Activated CD4-positive, alpha-beta memory T cell treated with anti-CD3 and anti-CD28 coated beads, Interleukin-2, amount 10 ng/mL, durations not matched to agents 7 days and 5 days (primary cell): ENCODE data around the gene G6PC3. TPM values are rescaled to one million over a fixed set of nuclear protein-coding genes. Genes with fewer than 3 reads are reported as not detected.
A peak's percentile ranks its signal among the peaks of the same experiment; 100 is the strongest.

Source experiments
- CTCF ChIA-PET: fragments of 350-600 bp; sonication (Branson Sonifier 250); formaldehyde crosslinking; loops from one replicate; lab custom pipeline; 2021; ENCODE audit warnings: antibody characterized with exemption, inconsistent platforms; lab: Charles Lee
- POLR2A ChIA-PET: fragments of 350-600 bp; sonication (Branson Sonifier 250); formaldehyde crosslinking; loops from one replicate; lab custom pipeline; 2021; ENCODE audit warnings: antibody characterized with exemption; lab: Charles Lee
- DNase-seq: peaks from one replicate; pipeline ENCODE4 v3.0.0-alpha.2; 2020
- H3K27ac Mint-ChIP-seq: one replicate; pipeline ENCODE4 v1.8.0; 2021; ENCODE audit warnings: mild to moderate bottlenecking, mixed read lengths
- H3K27me3 Mint-ChIP-seq: one replicate; pipeline ENCODE4 v1.8.0; 2021; ENCODE audit warnings: mixed read lengths
- H3K36me3 Mint-ChIP-seq: one replicate; pipeline ENCODE4 v1.8.0; 2021; ENCODE audit warnings: low read depth, mixed read lengths
- H3K4me1 Mint-ChIP-seq: one replicate; pipeline ENCODE4 v1.8.0; 2021; ENCODE audit warnings: mixed read lengths
- H3K4me3 Mint-ChIP-seq: one replicate; pipeline ENCODE4 v1.8.0; 2021; ENCODE audit warnings: mild to moderate bottlenecking, mixed read lengths
- H3K9me3 Mint-ChIP-seq: one replicate; pipeline ENCODE4 v1.8.0; 2021; ENCODE audit warnings: mixed read lengths
- total RNA-seq, 2 experiments: library from RNA; stranded (reverse); gene quantifications; one replicate each; pipeline ENCODE4 v1.2.3, GENCODE V29; 2021

The G6PC3 gene
- total RNA-seq, 2 experiments from 2014 or later = 19.3 to 19.9 TPM

DNA sequence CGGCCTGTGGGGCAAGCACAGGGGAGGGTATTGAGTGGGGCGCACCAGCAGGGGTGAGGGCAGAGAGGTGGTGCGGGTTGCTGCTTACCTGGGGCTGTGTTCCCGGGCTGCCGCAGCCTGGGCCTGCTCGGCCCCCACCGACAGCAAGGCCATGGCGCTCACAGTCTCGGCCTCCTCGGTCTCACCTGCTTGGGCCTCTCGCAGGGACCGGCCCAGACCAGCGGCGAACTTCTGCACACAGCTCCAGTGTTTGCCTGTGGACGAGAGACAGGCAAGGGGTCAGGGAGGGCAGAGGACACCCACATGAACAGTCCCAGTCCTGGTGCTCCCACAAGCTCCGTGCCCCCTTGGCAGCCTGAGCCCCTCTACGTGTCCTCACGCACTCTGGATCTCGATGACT is 7.9 kb downstream of the G6PC3 start:
- no peak overlapping the region for H3K27ac Mint-ChIP-seq
- no peaks in the 10 kb centered on the region for H3K4me1 Mint-ChIP-seq
- no peaks in the 10 kb centered on the region for H3K27me3 Mint-ChIP-seq
- H3K36me3 Mint-ChIP-seq = peaks cover 36% of the 10 kb centered on the region
- no peak for DNase-seq
- no peak overlapping the region for H3K4me3 Mint-ChIP-seq
- POLR2A ChIA-PET = interaction anchor here (1.1 kb wide), 1 partner anchor 12 kb away, joined by 4 read pairs; the partner anchor contains the start of gene LSM12
- H3K9me3 Mint-ChIP-seq = no peaks in the 10 kb centered on the region
- CTCF ChIA-PET = no interaction called here

DNA sequence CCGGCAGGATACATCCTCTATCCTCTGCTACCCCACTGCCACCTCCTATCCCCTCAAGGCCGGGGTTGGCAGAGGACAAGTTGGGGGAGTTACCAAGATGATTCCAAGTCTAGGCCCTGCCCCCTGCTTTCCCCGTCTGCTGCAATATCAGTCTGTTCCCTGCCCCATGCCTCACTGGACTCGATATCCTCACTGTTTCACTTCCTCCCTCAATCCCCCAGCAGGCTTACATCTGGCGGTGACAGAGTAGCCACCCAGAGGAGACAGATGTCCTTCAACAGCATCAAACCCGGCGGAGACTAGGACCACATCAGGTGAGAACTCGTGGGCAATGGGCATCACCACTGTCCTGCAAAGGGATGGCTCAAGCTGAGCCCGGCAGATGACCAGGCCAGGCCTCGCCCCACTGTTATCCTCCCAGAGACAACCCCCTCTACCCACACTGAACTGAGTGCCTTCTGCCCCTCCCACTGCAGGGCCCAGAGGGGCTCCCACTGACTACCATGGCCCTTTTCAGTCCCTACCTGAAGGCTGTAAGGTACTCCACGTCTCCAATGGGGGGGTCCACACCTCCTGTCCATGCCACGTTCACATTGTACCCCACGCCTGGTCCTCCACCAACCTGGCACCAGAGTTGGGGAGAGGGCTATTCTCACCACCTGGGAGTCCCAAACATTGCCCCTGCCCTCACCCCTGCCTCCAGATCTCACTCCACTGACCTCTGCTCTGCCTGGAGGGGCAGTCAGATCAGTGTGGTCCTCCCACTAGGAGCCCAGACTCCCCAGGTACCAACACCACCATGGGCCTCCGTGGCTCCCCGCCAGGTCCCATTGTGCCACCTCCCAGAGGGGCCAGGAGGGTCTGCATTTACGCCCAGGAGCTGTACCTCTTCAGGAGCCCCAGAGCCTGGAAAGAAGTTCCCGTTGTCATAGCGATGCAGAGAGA is 9.6 kb downstream of the G6PC3 start:
- Mint-ChIP-seq H3K4me1 (no peaks in the 10 kb centered on the region), H3K9me3 (no peaks in the 10 kb centered on the region), H3K36me3 (peaks cover 39% of the 10 kb centered on the region), H3K4me3 (no peak overlapping the region), H3K27ac (no peak overlapping the region), H3K27me3 (no peaks in the 10 kb centered on the region)
- ChIA-PET CTCF (no interaction called here), POLR2A (interaction anchor here (0.7 kb wide), 1 partner anchor 10 kb away, joined by 3 read pairs; the partner anchor contains the start of gene G6PC3)
- no peak for DNase-seq

DNA sequence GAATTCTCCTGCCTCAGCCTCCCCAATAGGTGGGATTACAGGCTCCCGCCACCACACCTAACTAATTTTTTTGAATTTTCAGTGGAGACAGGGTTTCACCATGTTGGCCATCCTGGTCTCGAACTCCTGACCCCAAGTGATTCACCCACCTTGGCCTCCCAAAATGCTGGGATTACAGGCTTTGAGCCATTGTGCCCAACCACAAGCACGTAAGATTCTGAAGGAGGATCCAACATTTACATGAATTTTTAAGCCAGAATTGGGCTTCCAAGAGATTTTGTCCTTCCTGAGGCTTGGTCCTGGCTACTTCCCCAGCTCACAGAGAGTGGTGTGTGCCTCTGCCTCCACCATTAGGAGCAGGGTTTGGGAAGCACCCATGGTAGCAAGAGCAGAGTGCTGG is 11.1 kb downstream of the G6PC3 start:
- no peak overlapping the region for H3K27ac Mint-ChIP-seq
- no peaks in the 10 kb centered on the region for H3K4me1 Mint-ChIP-seq
- ChIA-PET POLR2A (no interaction called here), CTCF (interaction anchor here (0.7 kb wide), 1 partner anchor 139 kb away, joined by 3 read pairs; the partner anchor contains the start of gene PPY)
- H3K36me3 Mint-ChIP-seq = peaks cover 25% of the 10 kb centered on the region
- H3K4me3 Mint-ChIP-seq = no peak overlapping the region
- no peak for DNase-seq
- H3K9me3 Mint-ChIP-seq = no peaks in the 10 kb centered on the region
- H3K27me3 Mint-ChIP-seq = no peaks in the 10 kb centered on the region

GRCh38 chr17:44082256-44082927 is 11.9 kb downstream of the G6PC3 start:
- DNase-seq = no peak
- no peak overlapping the region for H3K4me3 Mint-ChIP-seq
- ChIA-PET POLR2A (no interaction called here), CTCF (interaction anchor here (1.6 kb wide), 1 partner anchor 12 kb away, joined by 3 read pairs; no protein-coding TSS in a partner anchor)
- H3K4me1 Mint-ChIP-seq = peaks cover 4% of the 10 kb centered on the region
- no peak overlapping the region for H3K27ac Mint-ChIP-seq
- no peaks in the 10 kb centered on the region for H3K9me3 Mint-ChIP-seq
- no peaks in the 10 kb centered on the region for H3K27me3 Mint-ChIP-seq
- H3K36me3 Mint-ChIP-seq = peaks cover 25% of the 10 kb centered on the region

GRCh38 chr17:44083250-44083849 is 12.8 kb downstream of the G6PC3 start:
- Mint-ChIP-seq H3K27ac (no peak overlapping the region), H3K9me3 (no peaks in the 10 kb centered on the region), H3K4me1 (peaks cover 10% of the 10 kb centered on the region), H3K4me3 (no peak overlapping the region), H3K36me3 (peaks cover 26% of the 10 kb centered on the region), H3K27me3 (no peaks in the 10 kb centered on the region)
- CTCF ChIA-PET = interaction anchor here (0.7 to 2.6 kb wide), 7 partner anchors 10 to 67 kb away, joined by 3 to 11 read pairs (median 4); no protein-coding TSS in a partner anchor
- DNase-seq = no peak
- POLR2A ChIA-PET = interaction anchor here (1.4 kb wide), 1 partner anchor 9 kb away, joined by 3 read pairs; no protein-coding TSS in a partner anchor

- Mint-ChIP-seq H3K4me3 (no peak overlapping the region), H3K4me1 (peaks cover 10% of the 10 kb centered on the region), H3K27ac (no peak overlapping the region), H3K27me3 (no peaks in the 10 kb centered on the region), H3K9me3 (no peaks in the 10 kb centered on the region), H3K36me3 (peaks cover 29% of the 10 kb centered on the region)
- ChIA-PET POLR2A (interaction anchor here (1.4 kb wide), 1 partner anchor 9 kb away, joined by 3 read pairs; no protein-coding TSS in a partner anchor), CTCF (interaction anchor here (0.7 to 2.6 kb wide), 5 partner anchors 10 to 67 kb away, joined by 3 to 11 read pairs (median 4); no protein-coding TSS in a partner anchor)
- DNase-seq = peak; percentile 26
Measured at GRCh38 chr17:44084131-44084538, 13.6 kb downstream of the G6PC3 start.

DNA sequence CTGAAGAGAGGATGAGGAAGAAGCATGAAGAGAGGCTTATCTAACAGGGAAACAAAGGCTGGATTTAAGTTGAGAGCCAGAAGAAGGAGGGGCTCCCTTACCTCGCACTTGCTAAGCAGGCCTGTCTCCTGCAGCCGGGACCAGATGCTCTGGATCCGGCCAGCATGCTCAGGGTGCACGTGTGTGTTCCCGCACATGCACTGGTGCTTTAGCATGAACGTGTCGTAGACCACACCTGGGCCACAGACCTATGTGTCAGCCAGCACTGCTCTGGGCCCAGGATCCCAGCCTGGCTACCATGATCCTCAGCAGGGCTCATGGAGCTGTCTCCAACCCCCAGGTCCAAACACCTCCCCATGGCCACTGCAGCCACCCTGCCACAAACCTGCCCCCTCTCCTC is 14.4 kb downstream of the G6PC3 start:
- Mint-ChIP-seq H3K9me3 (no peaks in the 10 kb centered on the region), H3K36me3 (peaks cover 25% of the 10 kb centered on the region), H3K27ac (no peak overlapping the region), H3K4me1 (peaks cover 10% of the 10 kb centered on the region), H3K27me3 (no peaks in the 10 kb centered on the region), H3K4me3 (no peak overlapping the region)
- ChIA-PET CTCF (interaction anchor here (0.8 to 2.6 kb wide), 3 partner anchors 11 to 83 kb away, joined by 3 to 11 read pairs (median 8); no protein-coding TSS in a partner anchor), POLR2A (no interaction called here)
- no peak for DNase-seq

DNA sequence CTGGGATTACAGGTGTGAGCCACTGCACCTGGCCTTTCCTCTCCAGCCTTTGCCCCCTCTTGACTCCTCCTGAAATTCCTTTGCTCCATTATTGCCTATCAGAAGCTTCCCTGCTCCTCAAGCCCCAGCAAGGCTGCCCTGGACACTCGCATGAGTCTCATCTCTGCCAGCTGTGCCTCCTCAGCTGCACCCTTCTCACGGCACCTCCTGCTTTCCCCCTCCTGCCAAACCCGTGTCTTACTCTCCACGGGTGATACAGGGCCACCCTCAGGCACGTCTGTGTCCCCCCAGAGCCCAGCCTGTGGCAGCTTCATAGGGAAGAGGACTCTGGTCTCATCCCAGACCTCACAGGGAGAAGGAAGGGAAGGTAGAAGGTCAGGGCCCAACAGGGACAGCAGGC is 15.4 kb downstream of the G6PC3 start:
- ChIA-PET POLR2A (no interaction called here), CTCF (interaction anchor here (2.6 kb wide), 1 partner anchor 30 kb away, joined by 11 read pairs; no protein-coding TSS in a partner anchor)
- Mint-ChIP-seq H3K27ac (no peak overlapping the region), H3K27me3 (no peaks in the 10 kb centered on the region), H3K4me3 (no peak overlapping the region), H3K4me1 (peaks cover 10% of the 10 kb centered on the region), H3K36me3 (peaks cover 20% of the 10 kb centered on the region), H3K9me3 (no peaks in the 10 kb centered on the region)
- DNase-seq = no peak

DNA sequence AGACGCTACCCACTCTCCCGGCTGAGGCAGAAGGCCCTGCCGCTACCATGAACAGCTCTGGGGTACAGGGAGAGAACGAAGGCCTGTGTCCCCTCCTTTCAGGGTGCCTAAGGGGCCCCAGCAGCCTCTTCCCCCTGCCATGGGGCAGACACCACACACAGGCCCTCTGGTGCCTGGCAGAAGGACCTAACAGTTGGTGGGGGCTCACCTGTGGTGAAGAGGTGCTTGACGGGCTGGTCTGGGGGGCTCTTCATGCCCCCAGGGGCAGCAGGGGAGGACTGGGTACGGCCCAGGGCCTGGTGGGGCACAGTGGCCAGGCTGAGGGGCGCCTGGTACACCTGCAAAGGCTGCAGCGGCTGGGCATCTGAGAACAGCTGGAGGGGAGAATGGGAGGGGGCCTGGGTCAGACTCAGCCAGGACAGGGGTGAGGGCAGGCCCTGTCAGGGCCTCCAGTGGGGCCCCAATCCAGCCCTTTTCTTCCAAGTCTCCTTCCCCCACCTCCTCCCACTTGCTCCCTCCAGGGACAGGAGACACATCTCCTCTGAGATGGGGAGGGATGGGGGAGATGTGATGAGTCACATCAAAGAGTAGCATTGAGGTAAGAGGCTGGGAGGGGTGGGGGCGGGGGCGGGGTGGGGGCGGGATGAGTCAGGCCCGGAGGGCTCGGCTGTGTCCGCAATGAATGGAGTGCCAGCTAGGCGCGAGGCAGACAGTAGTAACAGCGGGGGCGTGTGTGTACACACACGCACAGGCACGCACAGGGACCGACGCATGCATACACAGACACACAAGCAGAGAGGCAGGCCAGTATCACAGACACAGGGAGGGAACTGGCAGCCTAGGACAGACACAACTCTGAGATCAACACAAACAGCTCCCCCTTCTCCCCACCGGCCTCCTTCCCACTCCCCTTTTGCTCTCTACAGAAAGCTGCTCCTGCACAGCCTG is 16.1 kb downstream of the G6PC3 start:
- no peaks in the 10 kb centered on the region for H3K9me3 Mint-ChIP-seq
- no peak overlapping the region for H3K27ac Mint-ChIP-seq
- DNase-seq = peak; percentile 42
- H3K27me3 Mint-ChIP-seq = no peaks in the 10 kb centered on the region
- peaks cover 10% of the 10 kb centered on the region for H3K4me1 Mint-ChIP-seq
- H3K36me3 Mint-ChIP-seq = peaks cover 23% of the 10 kb centered on the region
- no peak overlapping the region for H3K4me3 Mint-ChIP-seq
- ChIA-PET POLR2A (no interaction called here), CTCF (interaction anchor here (1.1 to 1.2 kb wide), 2 partner anchors 64 to 82 kb away, joined by 3 to 5 read pairs; no protein-coding TSS in a partner anchor)

DNA sequence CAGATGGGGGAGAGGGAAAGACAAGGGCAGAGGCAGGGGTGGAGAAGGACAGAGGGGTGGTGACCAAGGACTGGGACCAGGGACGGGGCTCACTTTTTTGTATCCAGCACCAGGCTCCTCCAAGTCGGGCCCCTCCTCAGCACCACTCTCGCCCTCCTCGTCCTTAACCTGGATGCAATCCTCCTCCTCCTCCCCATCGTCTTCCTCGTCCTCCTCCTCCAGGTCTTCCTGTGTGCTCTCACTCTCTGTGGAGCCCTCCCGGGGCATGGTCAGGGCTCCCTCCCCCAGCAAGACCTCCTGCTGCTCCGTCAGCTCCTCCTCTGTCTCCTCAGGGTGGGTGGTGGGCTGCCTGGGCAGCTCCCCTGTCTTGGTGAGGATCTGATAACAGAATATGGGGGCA is 16.8 kb downstream of the G6PC3 start:
- Mint-ChIP-seq H3K36me3 (peaks cover 21% of the 10 kb centered on the region), H3K4me1 (peaks cover 10% of the 10 kb centered on the region), H3K27ac (no peak overlapping the region), H3K9me3 (no peaks in the 10 kb centered on the region), H3K27me3 (no peaks in the 10 kb centered on the region), H3K4me3 (no peak overlapping the region)
- ChIA-PET CTCF (interaction anchor here (1.1 to 1.2 kb wide), 2 partner anchors 63 to 81 kb away, joined by 3 to 5 read pairs; no protein-coding TSS in a partner anchor), POLR2A (no interaction called here)
- DNase-seq = no peak

DNA sequence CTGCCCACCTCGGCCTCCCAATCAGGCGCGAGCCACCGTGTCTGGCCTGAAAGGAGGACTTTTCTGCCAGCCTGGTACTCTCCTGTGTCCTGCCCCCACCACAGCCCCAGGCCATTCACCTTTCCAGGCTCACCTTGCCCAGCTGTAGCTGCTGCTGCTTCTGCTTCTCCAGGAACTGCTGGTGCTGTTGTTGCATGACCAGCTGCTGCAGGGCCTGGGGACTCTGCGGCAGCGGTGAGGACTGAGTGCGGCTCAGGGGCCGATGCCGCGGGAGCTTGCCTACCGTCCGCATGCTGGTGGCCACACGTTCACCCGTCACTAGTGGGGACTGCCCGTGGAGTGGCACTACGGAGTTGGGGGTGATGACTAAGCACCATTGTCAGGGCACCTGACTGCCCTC is 17.7 kb downstream of the G6PC3 start:
- peaks cover 19% of the 10 kb centered on the region for H3K36me3 Mint-ChIP-seq
- ChIA-PET POLR2A (interaction anchor here (1.4 kb wide), 1 partner anchor 35 kb away, joined by 3 read pairs; no protein-coding TSS in a partner anchor), CTCF (no interaction called here)
- no peak for DNase-seq
- H3K27ac Mint-ChIP-seq = no peak overlapping the region
- H3K27me3 Mint-ChIP-seq = no peaks in the 10 kb centered on the region
- H3K9me3 Mint-ChIP-seq = no peaks in the 10 kb centered on the region
- H3K4me3 Mint-ChIP-seq = no peak overlapping the region
- H3K4me1 Mint-ChIP-seq = peaks cover 10% of the 10 kb centered on the region
